ENCODE results near the gene KCTD10.

Gene KCTD10

GRCh38 chr12:109469517-109469916 is 7.6 kb downstream of the KCTD10 start:
- DNase-seq (ENCODE audit: extremely low read depth, insufficient read length): no peak
- Histone ChIP-seq H3K36me3 (ENCODE audit: control insufficient read depth, insufficient read depth, low read length) (peaks cover 18% of the 10 kb centered on the region), H3K4me3 (replicated peaks; ENCODE audit: low read depth, low read length) (no peak overlapping the region), H3K27me3 (replicated peaks; ENCODE audit: control insufficient read depth, insufficient read depth, low read length) (no peaks in the 10 kb centered on the region)
- TF ChIP-seq, protein P1, sequence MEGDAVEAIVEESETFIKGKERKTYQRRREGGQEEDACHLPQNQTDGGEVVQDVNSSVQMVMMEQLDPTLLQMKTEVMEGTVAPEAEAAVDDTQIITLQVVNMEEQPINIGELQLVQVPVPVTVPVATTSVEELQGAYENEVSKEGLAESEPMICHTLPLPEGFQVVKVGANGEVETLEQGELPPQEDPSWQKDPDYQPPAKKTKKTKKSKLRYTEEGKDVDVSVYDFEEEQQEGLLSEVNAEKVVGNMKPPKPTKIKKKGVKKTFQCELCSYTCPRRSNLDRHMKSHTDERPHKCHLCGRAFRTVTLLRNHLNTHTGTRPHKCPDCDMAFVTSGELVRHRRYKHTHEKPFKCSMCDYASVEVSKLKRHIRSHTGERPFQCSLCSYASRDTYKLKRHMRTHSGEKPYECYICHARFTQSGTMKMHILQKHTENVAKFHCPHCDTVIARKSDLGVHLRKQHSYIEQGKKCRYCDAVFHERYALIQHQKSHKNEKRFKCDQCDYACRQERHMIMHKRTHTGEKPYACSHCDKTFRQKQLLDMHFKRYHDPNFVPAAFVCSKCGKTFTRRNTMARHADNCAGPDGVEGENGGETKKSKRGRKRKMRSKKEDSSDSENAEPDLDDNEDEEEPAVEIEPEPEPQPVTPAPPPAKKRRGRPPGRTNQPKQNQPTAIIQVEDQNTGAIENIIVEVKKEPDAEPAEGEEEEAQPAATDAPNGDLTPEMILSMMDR (IDR thresholded peaks at IDR 0.05; ENCODE audit: insufficient read depth, low read length, poor library complexity, severe bottlenecking): no peak

- DNase-seq (ENCODE audit: extremely low read depth, insufficient read length): no peak
- H3K36me3 ChIP-seq (ENCODE audit: control insufficient read depth, insufficient read depth, low read length): peaks cover 20% of the 10 kb centered on the region
- TF ChIP-seq, protein P1 (IDR thresholded peaks at IDR 0.05; ENCODE audit: insufficient read depth, low read length, poor library complexity, severe bottlenecking): no peak
- no peaks in the 10 kb centered on the region for H3K27me3 ChIP-seq (replicated peaks; ENCODE audit: control insufficient read depth, insufficient read depth, low read length)
- no peak overlapping the region for H3K4me3 ChIP-seq (replicated peaks; ENCODE audit: low read depth, low read length)
Measured at GRCh38 chr12:109467978-109468676, 9.0 kb downstream of the KCTD10 start.

DNA sequence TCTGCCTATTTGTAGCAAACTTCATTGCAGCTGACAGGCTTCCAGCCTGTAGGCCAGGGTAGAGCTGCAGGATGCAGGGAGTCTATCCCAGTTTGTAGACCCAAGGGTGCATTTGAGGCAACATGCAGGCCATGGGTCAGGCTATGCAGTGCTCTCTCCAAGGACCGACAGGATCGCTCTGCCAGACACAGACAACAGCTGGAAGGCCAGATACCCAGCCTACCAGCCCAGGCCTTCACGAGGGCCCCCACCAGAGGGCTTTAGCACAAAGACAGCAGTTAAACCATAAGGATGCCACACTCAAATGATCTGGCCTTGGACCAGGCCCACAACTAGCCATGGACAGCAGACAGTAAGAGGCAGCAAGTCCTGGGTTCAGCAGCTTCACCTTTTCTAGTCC is 10.3 kb downstream of the KCTD10 start:
- TF ChIP-seq, protein P1 (IDR thresholded peaks at IDR 0.05; ENCODE audit: insufficient read depth, low read length, poor library complexity, severe bottlenecking): no peak
- Histone ChIP-seq H3K4me3 (replicated peaks; ENCODE audit: low read depth, low read length) (no peak overlapping the region), H3K36me3 (ENCODE audit: control insufficient read depth, insufficient read depth, low read length) (peaks cover 20% of the 10 kb centered on the region), H3K27me3 (replicated peaks; ENCODE audit: control insufficient read depth, insufficient read depth, low read length) (no peaks in the 10 kb centered on the region)
- DNase-seq (ENCODE audit: extremely low read depth, insufficient read length): no peak

GRCh38 chr12:109466305-109466704 is 10.8 kb downstream of the KCTD10 start:
- Histone ChIP-seq H3K4me3 (replicated peaks; ENCODE audit: low read depth, low read length) (no peak overlapping the region), H3K27me3 (replicated peaks; ENCODE audit: control insufficient read depth, insufficient read depth, low read length) (no peaks in the 10 kb centered on the region), H3K36me3 (ENCODE audit: control insufficient read depth, insufficient read depth, low read length) (peaks cover 20% of the 10 kb centered on the region)
- no peak for DNase-seq (ENCODE audit: extremely low read depth, insufficient read length)
- TF ChIP-seq, protein P1 (IDR thresholded peaks at IDR 0.05; ENCODE audit: insufficient read depth, low read length, poor library complexity, severe bottlenecking): no peak

DNA sequence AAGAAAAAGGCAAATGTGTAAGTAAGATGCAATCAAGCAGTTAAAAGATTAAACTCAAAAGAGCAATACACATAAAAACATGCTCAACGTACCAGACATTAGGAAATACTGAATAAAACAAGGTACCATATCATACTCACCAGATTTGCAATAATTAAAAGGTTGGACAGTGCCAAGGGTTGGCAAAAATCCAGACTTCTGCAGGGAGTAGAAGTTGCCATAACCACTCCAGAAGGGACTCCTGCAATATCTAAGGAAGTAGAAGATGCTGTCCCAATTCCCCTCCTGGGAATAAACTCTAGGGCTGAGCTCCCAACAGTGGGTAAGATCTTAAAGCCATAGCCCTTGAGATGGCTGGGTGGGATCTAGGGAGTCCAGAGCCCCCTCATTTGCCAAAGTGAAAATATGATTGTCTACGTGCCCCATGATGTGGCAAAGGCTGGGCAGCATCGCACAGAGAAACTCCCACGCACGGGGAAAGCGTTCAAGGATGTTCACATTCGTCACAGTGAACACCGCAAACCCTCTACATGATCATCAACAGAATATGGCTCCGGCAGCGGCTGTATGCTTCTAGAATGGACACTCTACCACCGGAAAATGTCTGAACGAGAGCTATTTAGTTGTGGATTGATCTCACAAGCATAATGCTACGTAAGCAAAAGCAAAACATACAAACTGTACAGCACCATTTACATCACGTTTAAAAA is 12.3 kb downstream of the KCTD10 start:
- no peak for DNase-seq (ENCODE audit: extremely low read depth, insufficient read length)
- TF ChIP-seq, protein P1 (IDR thresholded peaks at IDR 0.05; ENCODE audit: insufficient read depth, low read length, poor library complexity, severe bottlenecking): no peak
- Histone ChIP-seq H3K36me3 (ENCODE audit: control insufficient read depth, insufficient read depth, low read length) (peaks cover 20% of the 10 kb centered on the region), H3K27me3 (replicated peaks; ENCODE audit: control insufficient read depth, insufficient read depth, low read length) (no peaks in the 10 kb centered on the region), H3K4me3 (replicated peaks; ENCODE audit: low read depth, low read length) (no peak overlapping the region)
